ENCODE data around the gene EPHB1. TPM values are rescaled to one million over a fixed set of nuclear protein-coding genes. Genes with fewer than 3 reads are reported as not detected.

Gene EPHB1
- total RNA-seq, 2 donors from 2014 or later, result 2.3 to 21.2 TPM

DNA sequence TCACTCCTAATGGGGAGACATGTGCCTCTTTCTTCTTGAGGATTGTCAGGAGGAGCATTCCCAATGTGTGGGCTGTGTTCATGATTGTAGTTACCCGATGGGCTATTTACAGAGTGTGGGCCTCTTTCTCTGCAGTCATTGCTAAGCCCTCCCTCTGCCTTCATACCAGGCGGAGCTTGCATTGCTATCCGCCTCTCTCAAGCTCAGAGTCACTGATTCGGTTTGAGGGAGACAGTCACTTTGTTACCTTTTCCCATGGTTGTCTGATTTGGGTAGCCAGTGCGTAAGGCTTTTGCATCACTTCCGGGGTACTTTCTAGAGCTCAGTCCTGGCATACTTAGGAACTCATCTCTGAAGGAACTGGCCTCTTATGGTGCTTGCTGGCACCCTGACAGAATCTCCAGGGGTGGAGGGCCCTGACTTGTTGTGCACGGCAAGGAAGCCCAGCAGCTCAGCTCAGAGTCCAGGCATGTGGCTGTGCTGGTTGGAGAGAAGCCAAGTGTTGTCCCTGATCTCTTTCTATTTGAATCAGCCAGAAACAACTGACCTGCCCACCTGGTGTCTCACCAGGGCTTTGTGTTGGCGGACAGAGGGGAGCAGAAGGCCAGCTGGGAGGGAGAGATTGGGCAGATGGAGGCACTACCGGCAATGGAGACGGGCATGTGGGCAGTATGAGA lies 79.8 kb downstream of the EPHB1 start:
- DNase-seq (ENCODE audit: low spot score), result no peak
- WGBS, result 51% methylated on average over 10 of the region's 10 CpGs

DNA sequence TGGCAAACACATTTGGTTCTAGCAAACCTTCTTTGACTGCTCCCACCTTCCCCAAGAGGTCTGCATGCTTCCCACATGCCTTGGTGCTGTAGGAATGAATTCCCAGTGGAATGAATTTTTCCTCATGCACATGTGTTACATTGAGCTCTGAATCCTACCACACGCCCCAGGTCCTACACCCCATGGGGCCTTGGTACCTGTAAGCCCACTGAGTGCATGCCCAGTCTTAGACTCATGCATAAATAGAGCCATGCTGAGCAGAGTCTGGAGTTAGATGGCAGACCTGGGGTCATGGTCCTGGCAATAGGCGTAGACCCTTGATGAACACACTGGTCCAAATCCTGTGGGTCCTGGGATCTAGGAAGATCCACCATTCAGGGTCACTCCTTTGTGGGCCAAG lies 81.8 kb downstream of the EPHB1 start:
- no peaks in the 10 kb centered on the region for H3K36me3 ChIP-seq
- no peak overlapping the region for H3K27ac ChIP-seq
- H3K4me3 ChIP-seq, result no peak overlapping the region
- no peaks in the 10 kb centered on the region for H3K9me3 ChIP-seq
- no peak for DNase-seq (ENCODE audit: low spot score)
- TF ChIP-seq POLR2AphosphoS5 (IDR thresholded peaks at IDR 0.05), result no peak
- TF ChIP-seq, protein P1, sequence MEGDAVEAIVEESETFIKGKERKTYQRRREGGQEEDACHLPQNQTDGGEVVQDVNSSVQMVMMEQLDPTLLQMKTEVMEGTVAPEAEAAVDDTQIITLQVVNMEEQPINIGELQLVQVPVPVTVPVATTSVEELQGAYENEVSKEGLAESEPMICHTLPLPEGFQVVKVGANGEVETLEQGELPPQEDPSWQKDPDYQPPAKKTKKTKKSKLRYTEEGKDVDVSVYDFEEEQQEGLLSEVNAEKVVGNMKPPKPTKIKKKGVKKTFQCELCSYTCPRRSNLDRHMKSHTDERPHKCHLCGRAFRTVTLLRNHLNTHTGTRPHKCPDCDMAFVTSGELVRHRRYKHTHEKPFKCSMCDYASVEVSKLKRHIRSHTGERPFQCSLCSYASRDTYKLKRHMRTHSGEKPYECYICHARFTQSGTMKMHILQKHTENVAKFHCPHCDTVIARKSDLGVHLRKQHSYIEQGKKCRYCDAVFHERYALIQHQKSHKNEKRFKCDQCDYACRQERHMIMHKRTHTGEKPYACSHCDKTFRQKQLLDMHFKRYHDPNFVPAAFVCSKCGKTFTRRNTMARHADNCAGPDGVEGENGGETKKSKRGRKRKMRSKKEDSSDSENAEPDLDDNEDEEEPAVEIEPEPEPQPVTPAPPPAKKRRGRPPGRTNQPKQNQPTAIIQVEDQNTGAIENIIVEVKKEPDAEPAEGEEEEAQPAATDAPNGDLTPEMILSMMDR (IDR thresholded peaks at IDR 0.05), result no peak
- TF ChIP-seq POLR2A (IDR thresholded peaks at IDR 0.05), result no peak
- no peaks in the 10 kb centered on the region for H3K27me3 ChIP-seq (replicated peaks; ENCODE audit: insufficient read depth)
- no peaks in the 10 kb centered on the region for H3K4me1 ChIP-seq (replicated peaks)
- intact Hi-C loops (cut with DNase I), result no loop called here
- WGBS, result 88% methylated on average over 2 of the region's 2 CpGs

More for the DNA sequence above, 79.8 kb downstream of the EPHB1 start:
- no peak overlapping the region for H3K4me3 ChIP-seq
- H3K4me1 ChIP-seq (replicated peaks), result no peaks in the 10 kb centered on the region
- no peaks in the 10 kb centered on the region for H3K27me3 ChIP-seq (replicated peaks; ENCODE audit: insufficient read depth)
- intact Hi-C loops (cut with DNase I), result no loop called here
- H3K36me3 ChIP-seq, result no peaks in the 10 kb centered on the region
- TF ChIP-seq, protein P1 (IDR thresholded peaks at IDR 0.05), result no peak
- TF ChIP-seq POLR2AphosphoS5 (IDR thresholded peaks at IDR 0.05), result no peak
- no peak for TF ChIP-seq POLR2A (IDR thresholded peaks at IDR 0.05)
- no peak overlapping the region for H3K27ac ChIP-seq
- no peaks in the 10 kb centered on the region for H3K9me3 ChIP-seq

DNA sequence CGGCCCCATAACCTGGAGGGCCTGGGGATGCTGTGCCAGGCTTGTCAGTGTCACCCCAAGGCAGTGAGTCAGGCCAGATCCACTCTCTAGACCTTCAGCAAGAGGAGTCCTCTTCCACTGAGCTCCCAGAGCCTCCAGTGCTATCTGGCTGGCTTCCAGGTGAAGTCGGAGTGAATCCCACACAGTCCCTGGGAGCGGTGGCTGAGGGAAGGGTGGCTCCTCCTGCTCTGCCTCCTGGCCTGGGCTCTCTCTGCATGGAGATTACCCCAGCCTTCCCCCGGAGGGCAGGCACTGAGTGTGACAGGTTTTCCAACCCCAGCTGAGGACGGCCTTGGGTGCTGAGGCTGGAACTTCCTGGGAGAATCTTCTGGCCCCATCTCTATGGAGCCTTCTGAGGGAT lies 82.7 kb downstream of the EPHB1 start:
- TF ChIP-seq, protein P1 (IDR thresholded peaks at IDR 0.05), result no peak
- TF ChIP-seq POLR2A (IDR thresholded peaks at IDR 0.05) (no peak), POLR2AphosphoS5 (IDR thresholded peaks at IDR 0.05) (no peak)

DNA sequence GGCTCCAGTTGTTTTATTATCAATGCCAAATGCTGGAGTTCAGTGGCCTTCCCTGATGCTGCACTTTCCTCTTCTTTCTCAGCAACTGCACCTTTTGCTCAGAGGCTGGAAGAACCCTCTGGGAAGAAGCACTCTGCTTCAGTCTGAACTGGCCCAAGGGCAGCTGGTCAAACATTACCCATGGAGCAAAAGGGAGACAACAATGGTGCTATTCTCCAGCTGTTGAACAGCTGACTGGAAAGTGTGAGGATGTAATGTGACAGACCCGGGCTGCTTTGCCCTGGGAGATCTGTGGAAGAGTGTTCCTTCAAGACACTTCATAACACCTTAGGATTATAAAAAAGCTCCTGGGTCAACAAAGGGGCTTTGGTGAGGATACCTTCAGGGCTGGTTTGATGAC lies 84.9 kb downstream of the EPHB1 start:
- TF ChIP-seq POLR2A (IDR thresholded peaks at IDR 0.05) (no peak), POLR2AphosphoS5 (IDR thresholded peaks at IDR 0.05) (no peak)
- TF ChIP-seq, protein P1 (IDR thresholded peaks at IDR 0.05), result no peak
- H3K27ac ChIP-seq, result no peak overlapping the region
- H3K9me3 ChIP-seq, result no peaks in the 10 kb centered on the region
- no peak for DNase-seq (ENCODE audit: low spot score)
- H3K36me3 ChIP-seq, result no peaks in the 10 kb centered on the region
- no peaks in the 10 kb centered on the region for H3K4me1 ChIP-seq (replicated peaks)
- H3K27me3 ChIP-seq (replicated peaks; ENCODE audit: insufficient read depth), result no peaks in the 10 kb centered on the region
- H3K4me3 ChIP-seq, result no peak overlapping the region
- 27% methylated on average over 1 of the region's 1 CpG for WGBS
- intact Hi-C loops (cut with DNase I), result no loop called here

More for the DNA sequence above, 82.7 kb downstream of the EPHB1 start:
- intact Hi-C loops (cut with DNase I), result no loop called here
- DNase-seq (ENCODE audit: low spot score), result no peak
- Histone ChIP-seq H3K36me3 (no peaks in the 10 kb centered on the region), H3K4me3 (no peak overlapping the region), H3K27ac (no peak overlapping the region), H3K27me3 (replicated peaks; ENCODE audit: insufficient read depth) (no peaks in the 10 kb centered on the region), H3K9me3 (no peaks in the 10 kb centered on the region), H3K4me1 (replicated peaks) (no peaks in the 10 kb centered on the region)
- WGBS, result 93% methylated on average over 2 of the region's 5 CpGs

DNA sequence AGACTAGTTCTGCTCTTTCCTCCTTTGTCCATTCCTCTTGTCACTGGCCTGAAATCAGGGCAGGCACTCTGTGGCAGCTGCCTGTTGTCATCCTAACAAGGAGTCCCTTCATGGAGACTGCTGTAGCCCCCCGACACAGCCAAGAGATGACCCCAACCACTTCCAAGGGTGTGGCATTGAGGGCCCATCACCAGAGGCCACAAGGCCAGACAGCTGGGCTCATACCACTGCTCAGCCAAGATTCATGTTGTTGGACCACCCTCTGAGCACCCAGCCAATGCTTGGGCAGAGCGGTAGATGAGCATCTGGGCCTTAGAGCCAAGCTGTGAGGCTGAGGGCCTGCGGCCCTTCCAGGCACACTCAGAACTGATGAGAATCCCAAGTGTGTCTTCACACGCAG lies 85.4 kb downstream of the EPHB1 start:
- Histone ChIP-seq H3K27me3 (replicated peaks; ENCODE audit: insufficient read depth) (no peaks in the 10 kb centered on the region), H3K9me3 (no peaks in the 10 kb centered on the region), H3K4me3 (no peak overlapping the region), H3K36me3 (no peaks in the 10 kb centered on the region), H3K4me1 (replicated peaks) (no peaks in the 10 kb centered on the region), H3K27ac (no peak overlapping the region)
- TF ChIP-seq, protein P1 (IDR thresholded peaks at IDR 0.05), result no peak
- TF ChIP-seq POLR2A (IDR thresholded peaks at IDR 0.05) (no peak), POLR2AphosphoS5 (IDR thresholded peaks at IDR 0.05) (no peak)
- intact Hi-C loops (cut with DNase I), result no loop called here
- 98% methylated on average over 4 of the region's 4 CpGs for WGBS
- no peak for DNase-seq (ENCODE audit: low spot score)
